RWPE1 (cell line): ENCODE data around the gene TNKS1BP1.

Experiments
- CTCF ChIA-PET: fragments of 350-600 bp; sonication (Branson Sonifier 250); formaldehyde crosslinking; extraction: SDS; loops from one replicate; lab custom pipeline; 2021; lab: Yijun Ruan, JAX
- POLR2A ChIA-PET: fragments of 400-600 bp; formaldehyde crosslinking; extraction: SDS; loops from one replicate; lab custom pipeline; 2020; ENCODE audit warnings: antibody characterized with exemption; ENCODE audit not compliant: low non-redundant PET; lab: Yijun Ruan, JAX
- DNase-seq: peaks from one replicate; pipeline ENCODE4 v3.0.0; 2012; ENCODE audit warnings: low spot score
- H3K27ac ChIP-seq: fragments of 450-650 bp; 2 replicates; pipeline ENCODE4 v1.5.1; 2017
- TF ChIP-seq, protein P1 (sequence below): fragments of 450-650 bp; conservative IDR thresholded peaks from 2 replicates; pipeline ENCODE4 v1.5.1; 2017; ENCODE audit warnings: low read depth, mild to moderate bottlenecking

The TNKS1BP1 gene

DNA sequence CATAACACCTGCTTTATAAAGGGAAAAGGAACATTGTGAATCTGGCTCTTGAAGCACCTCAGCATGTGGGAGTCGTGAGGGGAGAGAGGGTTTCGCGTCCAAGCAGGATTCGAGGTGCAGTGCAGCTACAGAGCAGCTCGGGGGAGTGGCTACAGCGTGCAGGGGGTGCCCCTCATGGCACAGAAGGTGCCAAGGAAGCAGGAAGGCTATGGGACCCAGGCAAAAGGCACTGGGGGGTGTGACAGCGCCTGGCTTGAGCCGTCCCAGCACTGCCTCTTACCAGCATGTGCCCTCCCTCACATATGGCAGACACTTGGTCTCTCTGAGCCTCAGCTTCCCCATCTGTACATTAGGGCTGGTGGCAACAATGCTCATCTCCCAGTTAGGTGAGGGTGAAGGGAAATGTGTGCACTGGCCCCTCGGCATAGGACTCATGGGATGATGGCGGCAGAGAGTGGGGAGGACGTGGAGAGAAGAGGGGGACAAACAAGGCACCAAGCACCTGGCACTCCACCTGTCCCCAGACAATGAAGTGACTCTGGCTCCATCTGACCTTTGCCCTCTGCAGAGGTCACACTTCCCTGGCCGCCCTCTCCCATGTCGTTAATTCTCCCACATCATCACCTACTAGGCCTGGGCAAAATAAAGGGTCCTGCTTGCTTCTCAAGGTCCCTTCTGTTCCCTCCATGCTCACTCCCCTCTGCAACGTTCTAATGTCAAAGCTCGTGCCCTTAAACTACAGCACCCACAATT lies 10.4 kb downstream of the TNKS1BP1 start:
- peak overlapping the region; percentile 97 for H3K27ac ChIP-seq
- TF ChIP-seq, protein P1, sequence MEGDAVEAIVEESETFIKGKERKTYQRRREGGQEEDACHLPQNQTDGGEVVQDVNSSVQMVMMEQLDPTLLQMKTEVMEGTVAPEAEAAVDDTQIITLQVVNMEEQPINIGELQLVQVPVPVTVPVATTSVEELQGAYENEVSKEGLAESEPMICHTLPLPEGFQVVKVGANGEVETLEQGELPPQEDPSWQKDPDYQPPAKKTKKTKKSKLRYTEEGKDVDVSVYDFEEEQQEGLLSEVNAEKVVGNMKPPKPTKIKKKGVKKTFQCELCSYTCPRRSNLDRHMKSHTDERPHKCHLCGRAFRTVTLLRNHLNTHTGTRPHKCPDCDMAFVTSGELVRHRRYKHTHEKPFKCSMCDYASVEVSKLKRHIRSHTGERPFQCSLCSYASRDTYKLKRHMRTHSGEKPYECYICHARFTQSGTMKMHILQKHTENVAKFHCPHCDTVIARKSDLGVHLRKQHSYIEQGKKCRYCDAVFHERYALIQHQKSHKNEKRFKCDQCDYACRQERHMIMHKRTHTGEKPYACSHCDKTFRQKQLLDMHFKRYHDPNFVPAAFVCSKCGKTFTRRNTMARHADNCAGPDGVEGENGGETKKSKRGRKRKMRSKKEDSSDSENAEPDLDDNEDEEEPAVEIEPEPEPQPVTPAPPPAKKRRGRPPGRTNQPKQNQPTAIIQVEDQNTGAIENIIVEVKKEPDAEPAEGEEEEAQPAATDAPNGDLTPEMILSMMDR = no peak
- CTCF ChIA-PET = no interaction called here
- POLR2A ChIA-PET = no interaction called here
- no peak for DNase-seq

GRCh38 chr11:57313788-57314135 lies 11.0 kb downstream of the TNKS1BP1 start:
- TF ChIP-seq, protein P1 = no peak
- DNase-seq = no peak
- peak overlapping the region; percentile 97 for H3K27ac ChIP-seq
- ChIA-PET CTCF (no interaction called here), POLR2A (no interaction called here)

GRCh38 chr11:57313071-57313787 lies 11.5 kb downstream of the TNKS1BP1 start:
- TF ChIP-seq, protein P1 = no peak
- H3K27ac ChIP-seq = peak overlapping the region; percentile 97
- POLR2A ChIA-PET = interaction anchor here (2.1 kb wide), 1 partner anchor 8 kb away, joined by 10 read pairs; no protein-coding TSS in a partner anchor
- DNase-seq = no peak
- CTCF ChIA-PET = no interaction called here

DNA sequence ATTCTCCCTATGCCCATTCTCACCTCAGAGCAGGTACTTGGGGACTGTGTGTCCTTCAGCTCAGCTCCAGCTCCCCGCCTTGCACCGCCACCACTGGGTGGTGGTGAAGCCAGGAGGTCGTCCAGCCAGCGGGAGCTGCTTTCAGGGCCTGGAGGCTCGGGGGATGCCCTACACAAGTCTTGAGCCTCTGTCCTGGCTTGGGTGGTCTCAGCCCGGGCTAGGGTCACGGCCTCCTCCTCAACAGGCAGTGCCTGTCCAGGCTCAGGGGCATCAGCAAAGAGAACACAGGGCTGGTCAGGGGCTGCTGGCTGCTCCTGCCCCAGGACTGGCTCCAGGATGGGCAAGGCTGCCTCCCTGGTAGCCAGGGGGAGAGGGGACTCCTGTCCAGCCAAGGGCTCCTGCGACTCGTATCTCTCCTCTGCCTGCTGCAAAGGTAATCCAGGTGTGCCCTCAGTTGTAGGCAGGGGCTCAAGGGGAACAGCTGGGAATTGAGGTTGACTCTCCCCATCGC lies 12.2 kb downstream of the TNKS1BP1 start:
- H3K27ac ChIP-seq = peak overlapping the region; percentile 97
- ChIA-PET CTCF (interaction anchor here (1.4 kb wide), 1 partner anchor 9 kb away, joined by 5 read pairs; no protein-coding TSS in a partner anchor), POLR2A (interaction anchor here (0.5 to 2.1 kb wide), 2 partner anchors 9 to 355 kb away, joined by 5 to 10 read pairs; no protein-coding TSS in a partner anchor)

GRCh38 chr11:57311109-57311936 lies 13.4 kb downstream of the TNKS1BP1 start:
- DNase-seq = peak; percentile 98
- CTCF ChIA-PET = interaction anchor here (1.4 kb wide), 2 partner anchors 11 to 62 kb away, joined by 4 to 5 read pairs; no protein-coding TSS in a partner anchor

More for the DNA sequence above, 12.2 kb downstream of the TNKS1BP1 start:
- TF ChIP-seq, protein P1 = no peak
- DNase-seq = no peak

More at GRCh38 chr11:57311109-57311936, 13.4 kb downstream of the TNKS1BP1 start:
- POLR2A ChIA-PET = interaction anchor here (0.7 to 2.1 kb wide), 3 partner anchors 10 to 22 kb away, joined by 5 to 10 read pairs (median 7); partner anchors contain the start of gene TNKS1BP1
- H3K27ac ChIP-seq = peak overlapping the region; percentile 97
- TF ChIP-seq, protein P1 = no peak
